22Rv1 (cell line): ENCODE measurements around the gene TMEM63B.

Source experiments
- ZFX ChIP-seq: fragments of 450-650 bp; IDR thresholded peaks from 2 replicates; pipeline ENCODE4 v1.6.1; 2017; ENCODE audit warnings: antibody characterized with exemption, borderline replicate concordance
- TF ChIP-seq, protein P1 (sequence below): fragments of 450-650 bp; IDR thresholded peaks from 2 replicates; pipeline ENCODE4 v1.5.1; 2017; ENCODE audit warnings: mild to moderate bottlenecking

DNA sequence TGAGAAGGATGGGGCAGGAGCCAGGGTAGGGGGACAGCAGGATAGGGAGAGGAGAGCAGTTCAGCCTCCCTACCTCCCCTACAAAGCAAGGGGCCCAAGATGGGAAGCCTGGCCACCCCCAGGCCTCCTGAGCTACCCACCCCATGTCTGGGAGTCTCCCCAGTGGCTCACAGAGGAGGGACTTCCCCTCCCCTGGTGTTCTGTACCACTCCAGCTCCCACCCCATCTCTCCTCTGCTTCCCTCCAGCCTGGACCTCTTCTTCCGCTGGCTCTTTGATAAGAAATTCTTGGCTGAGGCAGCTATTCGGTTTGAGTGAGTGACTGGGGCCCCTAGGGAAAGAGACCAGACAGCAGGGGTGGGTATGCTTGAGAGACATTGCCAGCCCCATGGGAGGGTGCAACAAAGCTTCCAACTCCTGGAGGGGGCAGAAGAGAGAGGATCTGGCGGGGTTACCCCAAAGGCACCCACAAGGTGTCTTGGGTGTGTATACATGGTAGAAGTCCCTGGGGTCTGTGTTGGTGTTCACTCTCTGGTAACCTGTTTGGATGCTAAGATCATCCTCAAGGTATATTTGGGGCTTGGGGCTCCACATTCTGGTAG is 23.1 kb downstream of the TMEM63B start:
- TF ChIP-seq, protein P1, sequence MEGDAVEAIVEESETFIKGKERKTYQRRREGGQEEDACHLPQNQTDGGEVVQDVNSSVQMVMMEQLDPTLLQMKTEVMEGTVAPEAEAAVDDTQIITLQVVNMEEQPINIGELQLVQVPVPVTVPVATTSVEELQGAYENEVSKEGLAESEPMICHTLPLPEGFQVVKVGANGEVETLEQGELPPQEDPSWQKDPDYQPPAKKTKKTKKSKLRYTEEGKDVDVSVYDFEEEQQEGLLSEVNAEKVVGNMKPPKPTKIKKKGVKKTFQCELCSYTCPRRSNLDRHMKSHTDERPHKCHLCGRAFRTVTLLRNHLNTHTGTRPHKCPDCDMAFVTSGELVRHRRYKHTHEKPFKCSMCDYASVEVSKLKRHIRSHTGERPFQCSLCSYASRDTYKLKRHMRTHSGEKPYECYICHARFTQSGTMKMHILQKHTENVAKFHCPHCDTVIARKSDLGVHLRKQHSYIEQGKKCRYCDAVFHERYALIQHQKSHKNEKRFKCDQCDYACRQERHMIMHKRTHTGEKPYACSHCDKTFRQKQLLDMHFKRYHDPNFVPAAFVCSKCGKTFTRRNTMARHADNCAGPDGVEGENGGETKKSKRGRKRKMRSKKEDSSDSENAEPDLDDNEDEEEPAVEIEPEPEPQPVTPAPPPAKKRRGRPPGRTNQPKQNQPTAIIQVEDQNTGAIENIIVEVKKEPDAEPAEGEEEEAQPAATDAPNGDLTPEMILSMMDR: no peak
- TF ChIP-seq ZFX: no peak
